MCF 10A (cell line): ENCODE results near the gene PUM2. TPM values are rescaled to one million over a fixed set of nuclear protein-coding genes. Genes with fewer than 3 reads are reported as not detected.
A peak's percentile ranks its signal among the peaks of the same experiment; 100 is the strongest.

Source experiments
- BruUV-seq: library from RNA; stranded (reverse); fragments of 400-500 nt; replicated peaks from 2 replicates; lab custom pipeline; 2021; lab: Mats Ljungman, UMichigan
- CTCF ChIA-PET: fragments of 300-600 bp; sonication (Branson Sonifier 250); formaldehyde crosslinking; extraction: SDS; loops from one replicate; lab custom pipeline; 2021; ENCODE audit warnings: antibody characterized with exemption, inconsistent platforms; lab: Yijun Ruan, JAX
- POLR2A ChIA-PET: fragments of 300-600, 350-650 bp; sonication (Branson Sonifier 250); formaldehyde crosslinking; extraction: SDS; loops from one replicate; lab custom pipeline; 2020; ENCODE audit warnings: antibody characterized with exemption, inconsistent platforms; lab: Yijun Ruan, JAX
- DNase-seq: peaks from one replicate; pipeline ENCODE4 v3.0.0-alpha.2; 2018; ENCODE audit not compliant: unreplicated experiment
- H3K27ac Mint-ChIP-seq: one replicate; pipeline ENCODE4 v1.8.0; 2022; ENCODE audit warnings: mild to moderate bottlenecking, low read depth, mixed read lengths; ENCODE audit not compliant: unreplicated experiment
- H3K27me3 Mint-ChIP-seq: one replicate; pipeline ENCODE4 v1.8.0; 2022; ENCODE audit warnings: mixed read lengths; ENCODE audit not compliant: insufficient read depth, unreplicated experiment
- H3K36me3 Mint-ChIP-seq: one replicate; pipeline ENCODE4 v1.8.0; 2022; ENCODE audit warnings: mild to moderate bottlenecking, moderate library complexity, mixed read lengths; ENCODE audit not compliant: insufficient read depth, unreplicated experiment
- H3K4me1 Mint-ChIP-seq: one replicate; pipeline ENCODE4 v1.8.0; 2022; ENCODE audit warnings: mixed read lengths; ENCODE audit not compliant: insufficient read depth, unreplicated experiment
- H3K4me3 Mint-ChIP-seq: one replicate; pipeline ENCODE4 v1.8.0; 2022; ENCODE audit warnings: mild to moderate bottlenecking, moderate library complexity, mixed read lengths; ENCODE audit not compliant: unreplicated experiment
- H3K9me3 Mint-ChIP-seq: one replicate; pipeline ENCODE4 v1.8.0; 2022; ENCODE audit warnings: mixed read lengths; ENCODE audit not compliant: unreplicated experiment
- intact Hi-C: fragments of 100-400 bp; cut with micrococcal nuclease; formaldehyde crosslinking; loops from 2 replicates; pipeline ENCODE4 v1.14.1; 2022
- total RNA-seq: library from RNA; stranded (reverse); gene quantifications from 2 replicates; pipeline ENCODE4 v1.2.3, GENCODE V29; 2022
- TF ChIP-seq, protein P1 (sequence below): fragments of 200-600 bp; IDR thresholded peaks from one replicate; pipeline ENCODE4 v1.8.0; 2022; ENCODE audit warnings: antibody characterized with exemption, mild to moderate bottlenecking; ENCODE audit not compliant: unreplicated experiment

Gene PUM2
- total RNA-seq, 1 experiment from 2014 or later: 86.7 TPM

DNA sequence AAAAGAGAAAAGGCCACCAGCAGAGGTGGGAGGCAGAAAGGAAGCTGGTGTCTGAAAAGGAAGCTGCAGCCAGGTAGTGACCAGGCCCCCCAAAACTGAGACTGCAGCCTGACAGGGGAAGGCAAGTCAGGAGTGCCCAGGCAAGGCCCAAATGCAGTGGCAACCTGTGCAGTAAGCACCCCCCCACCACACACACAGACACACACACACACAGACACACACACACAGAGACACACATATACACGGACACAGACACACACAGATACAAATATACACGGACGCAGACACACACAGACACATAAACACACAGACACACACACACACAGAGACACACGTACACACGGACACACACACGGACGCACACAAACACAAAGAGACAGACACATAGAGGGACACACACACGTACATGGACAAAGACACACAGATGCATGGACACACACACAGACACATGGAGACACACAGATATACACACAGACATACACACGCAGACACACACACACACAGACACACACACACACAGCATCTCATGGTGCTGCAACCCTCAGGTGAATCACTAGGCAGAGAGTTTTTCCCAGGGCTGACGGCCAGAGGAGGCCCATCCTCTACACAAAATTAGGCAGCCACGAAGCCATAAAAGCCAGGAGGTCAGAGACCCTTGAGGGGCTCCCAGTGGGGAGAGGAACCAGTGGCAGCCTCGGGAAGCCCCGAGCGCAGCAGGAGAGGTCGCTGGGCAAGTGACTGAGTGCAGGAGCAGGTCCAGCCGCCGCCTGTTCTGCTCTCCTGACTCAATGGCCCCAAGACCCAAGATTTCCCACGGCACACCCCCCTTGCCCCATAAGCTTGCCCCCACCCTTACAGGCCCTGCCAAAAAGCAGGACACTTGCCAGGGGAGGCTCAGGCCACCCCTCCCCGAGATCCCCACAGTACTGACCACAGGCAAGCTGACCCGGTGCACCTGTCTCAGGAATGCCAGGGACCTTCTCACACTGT, 132.0 kb downstream of the PUM2 start:
- H3K9me3 Mint-ChIP-seq: no peaks in the 10 kb centered on the region
- H3K36me3 Mint-ChIP-seq: peaks cover 18% of the 10 kb centered on the region
- ChIA-PET CTCF (interaction anchor here (0.6 to 4.5 kb wide), 8 partner anchors 7 to 204 kb away, joined by 3 to 23 read pairs (median 4); partner anchors contain the start of gene SDC1), POLR2A (interaction anchor here (0.6 to 5.6 kb wide), 8 partner anchors 10 to 165 kb away, joined by 3 to 44 read pairs (median 10); no protein-coding TSS in a partner anchor)
- TF ChIP-seq, protein P1, sequence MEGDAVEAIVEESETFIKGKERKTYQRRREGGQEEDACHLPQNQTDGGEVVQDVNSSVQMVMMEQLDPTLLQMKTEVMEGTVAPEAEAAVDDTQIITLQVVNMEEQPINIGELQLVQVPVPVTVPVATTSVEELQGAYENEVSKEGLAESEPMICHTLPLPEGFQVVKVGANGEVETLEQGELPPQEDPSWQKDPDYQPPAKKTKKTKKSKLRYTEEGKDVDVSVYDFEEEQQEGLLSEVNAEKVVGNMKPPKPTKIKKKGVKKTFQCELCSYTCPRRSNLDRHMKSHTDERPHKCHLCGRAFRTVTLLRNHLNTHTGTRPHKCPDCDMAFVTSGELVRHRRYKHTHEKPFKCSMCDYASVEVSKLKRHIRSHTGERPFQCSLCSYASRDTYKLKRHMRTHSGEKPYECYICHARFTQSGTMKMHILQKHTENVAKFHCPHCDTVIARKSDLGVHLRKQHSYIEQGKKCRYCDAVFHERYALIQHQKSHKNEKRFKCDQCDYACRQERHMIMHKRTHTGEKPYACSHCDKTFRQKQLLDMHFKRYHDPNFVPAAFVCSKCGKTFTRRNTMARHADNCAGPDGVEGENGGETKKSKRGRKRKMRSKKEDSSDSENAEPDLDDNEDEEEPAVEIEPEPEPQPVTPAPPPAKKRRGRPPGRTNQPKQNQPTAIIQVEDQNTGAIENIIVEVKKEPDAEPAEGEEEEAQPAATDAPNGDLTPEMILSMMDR: no peak
- intact Hi-C loops: no loop called here
- no peak for DNase-seq
- BruUV-seq: no TSS peak
- peak overlapping the region; percentile 37 for H3K27ac Mint-ChIP-seq
- H3K4me3 Mint-ChIP-seq: peak overlapping the region; percentile 54
- peaks cover 67% of the 10 kb centered on the region for H3K4me1 Mint-ChIP-seq
- H3K27me3 Mint-ChIP-seq: no peaks in the 10 kb centered on the region

DNA sequence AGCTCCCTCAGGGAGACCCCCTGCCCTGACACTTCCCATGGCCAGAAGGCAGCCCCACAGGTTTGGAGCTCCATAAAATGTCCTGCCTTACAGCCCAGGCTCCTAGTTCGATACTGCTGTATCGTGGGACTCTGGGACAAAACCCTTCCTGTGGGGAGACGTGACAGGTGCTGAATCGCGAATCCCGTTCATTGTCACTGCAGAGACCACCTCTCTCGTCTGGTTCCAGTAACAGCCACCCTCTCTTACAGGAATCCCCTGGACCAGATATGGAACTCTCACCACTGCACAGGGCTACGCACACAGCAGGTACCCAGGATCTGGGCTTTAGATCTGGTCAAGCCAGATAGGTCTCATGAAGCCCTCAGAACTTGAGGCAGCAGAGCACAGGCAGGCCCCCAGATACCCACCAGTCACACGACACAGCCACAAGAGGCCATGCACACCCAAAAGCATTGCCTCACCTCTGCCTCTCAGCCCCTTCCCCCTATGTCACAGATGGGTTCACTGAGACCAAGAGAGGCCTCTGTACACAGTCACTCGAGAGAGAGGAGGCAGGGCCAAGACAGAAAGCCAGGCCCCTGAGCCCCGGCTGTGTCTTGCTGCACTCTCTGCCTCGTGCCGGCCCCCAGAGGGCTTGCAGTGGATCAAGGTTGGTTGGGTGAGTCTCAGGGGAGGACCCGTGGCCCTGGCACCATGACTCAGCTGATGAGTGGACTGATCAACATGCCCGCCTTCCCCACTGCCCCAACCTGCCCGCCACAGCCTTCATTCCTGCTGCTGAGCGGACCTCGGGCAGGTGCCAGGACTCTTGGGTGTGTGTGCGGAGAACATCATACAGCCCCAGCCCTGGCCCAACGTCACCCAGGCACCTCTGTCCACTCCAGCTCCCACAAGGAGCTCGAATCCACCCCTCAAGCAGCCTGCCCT, 133.3 kb downstream of the PUM2 start:
- Mint-ChIP-seq H3K27ac (peak overlapping the region; percentile 37), H3K36me3 (peaks cover 20% of the 10 kb centered on the region), H3K4me1 (peaks cover 71% of the 10 kb centered on the region), H3K4me3 (peak overlapping the region; percentile 38), H3K9me3 (no peaks in the 10 kb centered on the region), H3K27me3 (no peaks in the 10 kb centered on the region)
- no TSS peak for BruUV-seq
- intact Hi-C loops: no loop called here
- peak; percentile 90 for DNase-seq
- CTCF ChIA-PET: interaction anchor here (0.8 to 4.5 kb wide), 8 partner anchors 9 to 262 kb away, joined by 3 to 23 read pairs (median 4); partner anchors contain the start of gene SDC1
- POLR2A ChIA-PET: interaction anchor here (0.6 to 13.0 kb wide), 14 partner anchors 6 to 166 kb away, joined by 3 to 222 read pairs (median 4); partner anchors contain the start of genes LAPTM4A and SDC1
- TF ChIP-seq, protein P1: no peak

DNA sequence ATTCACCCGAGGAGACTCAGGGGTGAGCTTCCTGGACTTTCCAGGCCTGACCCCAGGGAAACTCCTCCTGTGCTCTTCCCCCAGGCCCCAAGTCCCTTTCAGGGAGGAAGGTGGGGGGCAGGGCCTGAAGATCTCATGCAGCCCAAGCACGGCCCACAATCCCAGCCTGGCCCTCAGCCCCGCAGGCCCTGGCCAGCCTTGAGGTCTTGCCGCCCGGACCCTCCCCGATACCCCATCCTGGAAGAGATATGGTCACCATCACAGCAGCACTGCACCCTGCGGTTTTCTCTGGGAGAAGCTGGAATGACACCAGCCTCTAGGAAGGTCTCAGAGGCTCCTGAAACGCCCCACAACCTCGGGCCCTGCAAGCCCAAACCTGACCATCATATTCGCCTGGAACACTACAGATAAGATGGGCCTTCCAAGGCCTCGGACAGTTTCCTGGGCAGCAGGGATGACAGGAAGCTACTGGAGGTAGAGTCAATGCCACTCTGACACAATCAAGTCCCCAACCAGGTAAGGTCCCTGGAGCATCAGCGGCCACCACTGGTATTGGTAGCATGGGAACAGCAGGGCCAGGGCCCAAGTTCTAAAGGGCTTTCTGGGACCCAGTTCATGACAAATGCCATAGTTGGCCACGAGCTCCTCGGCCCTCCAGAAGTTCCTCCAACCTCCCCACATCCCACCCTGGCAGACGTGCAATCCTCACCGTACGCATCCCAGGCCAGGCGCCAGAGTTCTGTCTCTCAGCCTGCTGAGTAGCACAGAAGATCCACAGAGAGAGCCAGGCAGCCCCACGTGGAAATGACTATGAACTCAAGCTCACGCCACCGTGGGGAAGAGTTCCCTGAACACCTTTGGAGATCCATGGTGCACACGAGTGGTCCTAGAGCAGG, 134.3 kb downstream of the PUM2 start:
- no TSS peak for BruUV-seq
- no peak for DNase-seq
- CTCF ChIA-PET: interaction anchor here (0.5 to 4.5 kb wide), 10 partner anchors 8 to 261 kb away, joined by 3 to 23 read pairs (median 4); partner anchors contain the start of gene SDC1

More for the DNA sequence above, 134.3 kb downstream of the PUM2 start:
- no peaks in the 10 kb centered on the region for H3K9me3 Mint-ChIP-seq
- H3K27ac Mint-ChIP-seq: peak overlapping the region; percentile 88
- no peaks in the 10 kb centered on the region for H3K27me3 Mint-ChIP-seq
- TF ChIP-seq, protein P1: no peak
- POLR2A ChIA-PET: interaction anchor here (0.7 to 13.0 kb wide), 11 partner anchors 7 to 165 kb away, joined by 3 to 222 read pairs (median 5); partner anchors contain the start of genes LAPTM4A and SDC1
- intact Hi-C loops: no loop called here
- peaks cover 66% of the 10 kb centered on the region for H3K4me1 Mint-ChIP-seq
- peaks cover 20% of the 10 kb centered on the region for H3K36me3 Mint-ChIP-seq
- H3K4me3 Mint-ChIP-seq: no peak overlapping the region
